Medulla oblongata (tissue), 1 donor: ENCODE data around the gene KRT7.
A peak's percentile ranks its signal among the peaks of the same experiment; 100 is the strongest.
"Not testable (repeated sequence)": the region's sequence is repeated elsewhere in the genome, so short reads cannot be mapped to it uniquely, and the experiment has no call there.

Experiments
- DNase-seq: peaks from one replicate; pipeline ENCODE4 v3.0.0-alpha.2; 2015; ENCODE audit errors: extremely low spot score

The KRT7 gene

GRCh38 chr12:52255926-52256583, 23.0 kb downstream of the KRT7 start:
- DNase-seq = no peak

GRCh38 chr12:52256584-52256935, 23.5 kb downstream of the KRT7 start:
- DNase-seq = no peak

DNA sequence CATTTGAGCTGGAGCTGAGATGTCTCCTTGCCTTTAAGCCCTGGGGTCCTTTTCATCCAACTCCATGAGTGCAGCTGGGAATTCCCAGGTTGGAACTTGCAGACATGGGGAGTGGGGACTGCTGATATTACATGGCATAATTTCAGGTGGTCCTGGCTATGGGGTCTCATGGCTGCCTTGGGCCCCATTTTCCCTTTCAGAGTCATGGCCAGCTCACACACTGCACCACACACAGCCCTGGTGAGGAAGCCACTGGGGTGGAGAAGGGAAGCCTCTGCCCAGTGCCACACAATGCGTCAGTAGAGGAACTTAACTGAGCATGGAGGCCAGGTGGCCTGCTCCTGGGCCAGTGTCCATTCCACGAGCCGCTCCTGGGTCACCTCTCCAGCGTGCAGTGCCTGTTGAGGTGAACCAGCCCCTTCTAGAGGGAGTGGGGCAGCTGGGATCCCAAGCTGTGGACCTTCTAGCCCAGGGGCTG, 24.1 kb downstream of the KRT7 start:
- DNase-seq = no peak

- not testable (repeated sequence) for DNase-seq
Observed at GRCh38 chr12:52257922-52258321, 24.9 kb downstream of the KRT7 start.

DNA sequence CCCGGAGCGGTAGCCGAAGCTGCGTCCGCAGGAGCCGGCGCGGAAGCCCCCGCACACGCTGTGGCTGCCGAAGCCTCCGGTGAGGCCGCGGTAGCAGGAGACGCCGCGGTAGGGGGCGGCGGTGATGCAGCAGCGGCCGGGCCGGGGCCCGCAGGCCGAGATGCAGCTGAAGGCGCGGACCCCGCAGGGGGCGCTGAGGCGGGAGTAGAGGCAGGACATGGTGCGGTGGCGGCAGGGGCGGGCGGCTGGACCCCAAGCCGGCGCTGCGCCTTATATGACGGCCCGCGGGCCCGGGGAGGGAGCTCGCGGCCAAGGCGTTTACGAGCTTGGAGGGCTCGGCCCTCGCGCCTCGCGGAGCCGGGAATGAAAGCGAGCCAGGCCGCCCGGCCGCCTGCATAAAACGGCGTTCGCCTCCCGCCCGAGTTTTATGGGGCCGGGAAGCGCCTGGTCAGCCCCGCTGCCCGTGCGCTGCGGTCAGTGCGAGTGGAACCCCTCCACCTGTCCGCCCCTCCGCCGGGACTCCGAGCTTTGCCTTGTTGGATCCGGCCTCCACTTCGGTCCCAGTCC, 25.4 kb downstream of the KRT7 start:
- no peak for DNase-seq

DNA sequence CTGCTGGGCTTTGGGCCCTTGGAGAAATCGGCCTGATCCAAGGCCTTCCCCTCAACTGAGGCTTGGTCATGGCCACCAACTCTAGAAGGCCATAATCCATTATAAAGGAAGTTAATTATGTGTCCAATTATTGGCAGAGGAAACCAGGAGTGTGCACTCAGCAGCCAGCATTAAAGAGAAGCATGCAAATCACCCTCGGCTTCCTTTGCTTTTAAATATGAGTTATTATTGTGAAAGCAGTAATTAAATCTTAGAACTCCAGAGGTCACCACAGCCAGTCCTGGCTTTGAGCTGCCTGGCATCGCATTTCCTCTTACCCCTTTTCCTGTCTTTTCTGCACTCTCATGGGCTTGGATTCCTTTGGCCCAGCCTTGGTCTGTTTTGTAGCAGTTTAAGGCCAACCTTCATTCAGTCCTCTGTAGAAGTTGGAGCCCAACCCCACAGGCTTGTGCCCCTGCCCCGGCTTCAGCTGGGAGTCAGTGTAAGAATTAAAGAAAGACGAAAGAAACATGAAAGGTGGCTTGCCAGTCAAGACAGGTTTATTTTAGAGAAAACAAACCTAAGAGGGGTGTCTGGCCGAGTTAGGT, 26.7 kb downstream of the KRT7 start:
- peak; percentile 36 for DNase-seq

DNA sequence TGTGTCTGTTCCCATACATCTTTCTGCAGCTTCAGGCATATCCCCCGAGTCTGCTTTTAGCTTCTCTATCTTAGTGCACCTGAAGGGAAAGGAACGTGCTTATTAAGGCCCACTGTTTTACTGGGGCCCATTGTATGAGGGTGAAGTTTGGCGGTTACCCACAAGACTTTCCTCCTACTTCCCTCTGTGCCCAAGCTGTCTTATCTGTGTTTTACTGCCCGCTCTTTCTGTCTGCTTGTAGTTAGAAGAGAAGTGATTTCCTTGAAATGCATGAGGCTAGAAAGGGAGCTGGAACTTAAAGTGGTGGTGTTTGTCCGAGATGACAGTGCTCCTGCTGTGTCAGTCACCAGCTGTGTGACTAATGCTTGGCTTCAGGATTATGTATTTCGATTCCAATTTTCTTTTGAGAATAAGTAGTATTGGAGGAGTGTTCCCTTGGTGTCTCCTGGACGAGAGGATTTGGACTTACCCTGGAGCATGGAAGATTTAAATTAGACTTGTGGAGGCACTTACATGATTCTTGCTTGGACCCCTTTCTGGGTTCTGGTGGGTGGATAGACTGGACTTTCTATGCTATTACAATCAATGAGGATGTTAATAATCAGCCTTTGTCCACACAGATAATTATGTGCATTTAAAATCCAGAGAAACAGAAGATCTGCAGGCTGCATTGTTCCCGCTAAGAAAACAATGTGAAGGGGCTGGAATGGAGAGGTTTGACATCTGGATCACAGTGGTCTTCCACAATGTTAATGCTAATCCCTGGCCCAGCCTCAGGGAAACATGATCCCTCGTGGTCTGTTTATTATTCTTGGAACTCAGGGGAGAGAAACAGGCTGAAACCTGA, 27.5 kb downstream of the KRT7 start:
- peak; percentile 66 for DNase-seq

DNA sequence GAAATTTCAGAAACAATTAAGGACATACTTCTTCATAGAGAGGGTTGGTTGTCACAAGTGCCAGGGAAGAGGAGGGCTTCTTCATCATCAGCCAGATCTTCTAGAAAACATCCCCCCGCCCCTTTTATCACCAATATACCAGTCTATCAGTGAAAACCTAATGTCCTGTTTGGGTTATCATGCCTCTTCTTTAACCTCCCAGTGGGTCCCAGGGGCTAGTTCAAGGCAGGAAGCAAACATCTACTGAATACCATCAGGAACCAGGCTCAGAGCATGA, 28.1 kb downstream of the KRT7 start:
- DNase-seq = no peak

- DNase-seq = no peak
Observed at GRCh38 chr12:52262286-52262685, 29.2 kb downstream of the KRT7 start.

GRCh38 chr12:52263761-52264434, 30.9 kb downstream of the KRT7 start:
- no peak for DNase-seq

DNA sequence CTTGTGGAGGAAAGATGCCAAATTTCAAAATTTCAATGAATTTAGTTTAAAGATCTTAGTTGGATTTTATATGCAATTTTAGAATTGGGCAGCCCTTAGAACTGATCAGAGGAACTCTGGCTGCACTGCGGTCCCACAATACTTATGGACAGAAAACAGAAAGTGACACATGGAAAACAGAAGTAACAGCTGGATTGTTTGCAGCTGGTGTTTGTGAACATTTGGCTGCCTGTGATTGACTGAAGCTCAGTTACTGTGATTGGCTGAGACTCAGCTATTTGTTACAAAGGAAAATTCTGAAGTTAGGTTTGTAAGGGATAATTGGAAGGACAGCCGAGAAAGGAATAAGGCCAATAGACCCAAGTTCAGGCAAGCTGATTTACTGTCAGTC, 31.4 kb downstream of the KRT7 start:
- peak; percentile 75 for DNase-seq

DNA sequence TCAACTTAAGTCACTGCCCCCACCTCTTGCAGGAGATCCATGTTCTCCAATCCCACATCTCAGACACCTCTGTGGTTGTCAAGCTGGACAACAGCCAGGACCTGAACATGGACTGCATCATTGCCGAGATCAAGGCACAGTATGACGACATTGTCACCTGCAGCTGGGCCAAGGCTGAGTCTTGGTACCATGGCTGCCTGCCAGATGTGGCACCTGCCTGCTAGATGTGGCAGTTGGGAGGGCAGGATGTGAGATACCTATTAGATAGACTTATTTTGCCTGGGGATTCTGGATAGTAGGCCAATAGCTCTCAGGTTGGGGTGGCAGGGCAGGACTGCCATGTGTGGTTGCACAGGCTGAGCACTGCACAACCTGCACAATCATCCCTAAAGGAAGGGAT, 33.5 kb downstream of the KRT7 start:
- no peak for DNase-seq

DNA sequence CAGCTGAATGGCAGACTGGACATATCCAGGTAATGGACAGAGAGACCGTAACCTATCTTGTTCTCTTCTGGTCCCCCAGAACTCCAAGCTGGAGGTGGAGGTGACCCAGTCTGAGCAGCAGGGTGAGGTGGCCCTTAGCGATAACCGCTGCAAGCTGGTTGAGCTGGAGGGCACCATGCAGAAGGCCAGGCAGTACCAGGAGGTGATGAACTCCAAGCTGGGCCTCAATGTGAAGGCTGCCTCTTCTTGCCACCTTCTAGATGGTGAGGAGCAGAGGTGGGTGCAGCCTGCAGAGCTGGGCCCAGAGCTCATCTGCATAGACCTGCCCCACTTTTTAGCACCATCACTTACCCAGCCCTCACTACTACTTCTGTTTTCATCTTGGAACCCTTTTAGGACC, 34.2 kb downstream of the KRT7 start:
- DNase-seq = no peak

- DNase-seq = peak; percentile 53
Observed at GRCh38 chr12:52267699-52268098, 34.7 kb downstream of the KRT7 start.

DNA sequence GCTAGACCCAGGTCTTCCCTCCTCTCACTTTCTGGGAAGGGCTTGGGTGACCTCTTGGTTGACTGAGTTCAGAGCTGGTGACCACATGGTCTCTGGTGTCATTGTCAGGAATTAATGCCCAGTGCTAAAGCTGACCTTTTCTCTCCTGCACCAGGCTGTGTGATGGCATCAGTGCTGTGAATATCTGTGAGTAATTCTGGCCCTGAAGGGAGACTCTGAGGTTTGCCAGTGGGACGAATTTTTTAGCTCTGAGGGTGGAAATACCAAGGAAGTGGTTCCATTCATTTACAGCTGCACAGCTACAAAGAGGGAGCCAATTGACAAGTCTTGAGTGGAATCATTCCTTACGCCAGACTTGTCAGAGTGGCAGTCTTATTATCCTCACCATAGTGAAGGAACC, 35.2 kb downstream of the KRT7 start:
- DNase-seq = no peak

- DNase-seq = no peak
Observed at GRCh38 chr12:52270541-52271070, 37.6 kb downstream of the KRT7 start.

GRCh38 chr12:52271158-52271557, 38.1 kb downstream of the KRT7 start:
- no peak for DNase-seq

DNA sequence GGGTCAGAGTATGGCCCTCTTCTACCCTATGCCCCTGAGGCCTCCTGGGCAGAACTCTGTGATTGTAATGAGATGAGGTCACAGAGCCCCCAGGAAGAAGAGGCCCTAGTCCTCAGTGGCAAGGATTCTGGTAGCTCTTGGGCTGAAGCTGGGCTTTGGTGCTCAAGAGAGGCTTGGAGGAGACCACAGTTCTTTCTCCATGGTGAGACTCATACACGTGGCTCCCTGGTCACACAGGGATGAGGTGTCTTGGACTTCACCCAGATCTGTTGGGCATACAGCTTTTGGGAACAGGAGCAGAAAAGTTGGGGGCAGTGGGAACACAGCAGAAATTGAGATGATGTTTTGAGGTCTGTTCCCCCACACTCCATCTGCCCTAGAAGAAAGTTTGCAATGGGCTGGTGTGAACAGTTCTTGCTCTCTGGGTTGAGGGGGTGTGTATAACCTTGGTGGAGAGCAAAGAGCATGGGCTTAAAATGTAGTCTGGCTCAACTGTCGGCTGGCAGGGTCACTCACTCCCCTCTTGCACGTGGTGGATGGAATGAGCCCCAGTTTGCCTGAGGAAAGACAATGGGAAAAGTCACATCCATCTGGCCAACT, 41.6 kb downstream of the KRT7 start, which contains the start of gene KRT86:
TSS of gene KRT86 (plus strand) at position 125 of the 600 bp plus-strand sequence. CDS start 27,272 bp downstream, outside the sequence.
- no peak for DNase-seq

GRCh38 chr12:52275686-52276085, 42.6 kb downstream of the KRT7 start:
- no peak for DNase-seq

DNA sequence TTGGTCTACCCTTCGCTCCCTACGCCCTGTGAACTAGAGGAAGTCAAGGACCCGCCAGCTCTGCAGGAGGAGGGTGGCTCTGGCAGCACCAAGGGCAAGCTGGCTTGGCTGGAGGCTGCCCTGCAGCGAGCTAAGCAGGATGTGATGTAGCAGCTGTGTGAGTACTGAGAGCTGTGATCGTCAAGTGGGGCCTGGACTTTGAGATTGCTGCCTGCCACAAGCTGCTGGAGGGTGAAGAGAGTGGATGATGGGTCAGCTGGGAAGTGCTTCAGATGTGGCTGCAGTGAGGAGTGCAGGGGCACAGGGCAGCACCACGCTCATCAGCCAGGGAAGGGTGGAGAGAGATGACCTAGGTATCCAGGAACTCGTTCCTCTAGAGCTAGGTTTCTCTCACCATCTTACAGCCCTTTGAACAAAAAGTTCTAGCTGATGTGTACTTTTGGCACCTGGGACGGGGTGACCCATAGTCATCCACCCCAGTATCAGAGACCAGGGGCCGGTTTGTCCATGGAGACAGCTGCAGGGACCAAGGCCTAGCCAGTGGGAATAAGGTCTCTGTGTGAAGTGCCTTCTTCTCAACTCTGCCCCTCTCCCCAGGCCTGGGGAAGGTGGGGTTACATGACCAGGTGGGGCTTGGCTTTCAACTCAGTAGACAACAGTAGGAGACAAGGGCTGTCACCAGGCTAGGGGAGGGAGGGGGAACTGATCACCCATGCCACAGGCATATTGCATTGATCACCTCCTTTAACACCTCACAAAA, 44.6 kb downstream of the KRT7 start:
- DNase-seq = no peak
